ENCODE results near the gene CSGALNACT2.
"Not testable (repeated sequence)": the region's sequence is repeated elsewhere in the genome, so short reads cannot be mapped to it uniquely, and the experiment has no call there.

The CSGALNACT2 gene

DNA sequence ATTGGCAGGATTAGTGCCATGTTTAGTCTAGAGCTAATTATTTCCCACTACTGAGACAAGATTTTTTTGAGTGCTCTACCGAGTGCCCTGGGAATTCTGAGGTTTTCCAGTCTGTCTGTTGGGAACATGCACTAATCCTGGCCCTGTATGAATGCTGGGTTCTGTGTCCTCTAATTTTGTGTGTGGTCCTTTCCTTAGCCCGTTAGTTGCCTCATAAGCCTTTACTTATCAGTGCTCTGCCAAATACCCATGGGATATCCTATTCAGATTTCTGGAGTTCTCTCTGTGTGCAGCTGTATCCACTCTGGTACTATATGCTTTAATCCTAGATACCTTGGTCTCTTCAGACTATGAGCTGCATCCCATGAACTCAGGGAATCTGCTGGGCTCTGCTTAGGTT, 13.1 kb downstream of the CSGALNACT2 start:
- no peak for DNase-seq (ENCODE audit: low spot score)

DNA sequence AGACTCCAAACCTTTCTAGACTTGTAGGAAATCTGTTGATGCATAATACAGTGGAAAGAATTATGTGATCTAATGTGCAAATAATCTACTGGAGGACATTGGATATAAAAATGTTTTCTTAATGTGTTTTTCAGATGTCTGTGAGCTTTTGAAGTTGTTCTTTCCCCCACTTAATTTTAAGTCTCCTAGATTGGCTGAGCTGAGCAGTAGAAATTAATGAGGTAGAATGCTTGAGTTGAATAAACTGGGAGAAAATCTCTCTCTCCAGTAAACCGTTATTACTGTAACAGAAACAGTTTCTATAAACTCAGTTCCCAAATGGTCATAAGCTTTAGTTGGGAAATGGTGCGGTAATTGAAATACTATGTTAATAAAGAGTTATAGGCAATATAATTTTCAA, 15.7 kb downstream of the CSGALNACT2 start:
- no peak for DNase-seq (ENCODE audit: low spot score)

DNA sequence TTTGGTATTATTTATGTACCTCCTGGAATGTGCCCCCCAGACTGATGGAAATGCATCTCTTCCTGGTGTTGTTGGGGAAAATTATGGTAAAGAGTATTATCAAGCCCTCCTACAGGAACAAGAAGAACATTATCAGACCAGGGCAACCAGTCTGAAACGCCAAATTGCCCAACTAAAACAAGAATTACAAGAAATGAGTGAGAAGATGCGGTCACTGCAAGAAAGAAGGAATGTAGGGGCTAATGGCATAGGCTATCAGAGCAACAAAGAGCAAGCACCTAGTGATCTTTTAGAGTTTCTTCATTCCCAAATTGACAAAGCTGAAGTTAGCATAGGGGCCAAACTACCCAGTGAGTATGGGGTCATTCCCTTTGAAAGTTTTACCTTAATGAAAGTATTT, 17.0 kb downstream of the CSGALNACT2 start:
- no peak for DNase-seq (ENCODE audit: low spot score)

DNA sequence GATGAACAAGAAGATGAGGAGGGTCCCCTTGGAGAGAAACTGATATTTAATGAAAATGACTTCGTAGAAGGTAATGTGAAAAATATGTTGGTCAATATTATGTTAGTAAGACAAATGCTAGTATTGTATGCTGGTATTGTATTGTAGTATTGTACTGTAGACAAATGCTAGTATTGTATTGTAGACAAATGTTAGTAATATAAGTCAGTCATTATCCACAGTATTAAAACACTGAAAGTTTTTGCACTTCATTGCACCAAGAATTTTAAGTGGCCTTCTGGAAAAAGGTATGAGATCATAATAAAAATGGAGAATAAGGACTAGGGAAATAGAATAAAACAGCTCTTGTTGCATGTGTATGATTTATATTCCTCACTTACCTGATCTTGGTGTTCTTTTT, 17.5 kb downstream of the CSGALNACT2 start:
- DNase-seq (ENCODE audit: low spot score) = no peak

DNA sequence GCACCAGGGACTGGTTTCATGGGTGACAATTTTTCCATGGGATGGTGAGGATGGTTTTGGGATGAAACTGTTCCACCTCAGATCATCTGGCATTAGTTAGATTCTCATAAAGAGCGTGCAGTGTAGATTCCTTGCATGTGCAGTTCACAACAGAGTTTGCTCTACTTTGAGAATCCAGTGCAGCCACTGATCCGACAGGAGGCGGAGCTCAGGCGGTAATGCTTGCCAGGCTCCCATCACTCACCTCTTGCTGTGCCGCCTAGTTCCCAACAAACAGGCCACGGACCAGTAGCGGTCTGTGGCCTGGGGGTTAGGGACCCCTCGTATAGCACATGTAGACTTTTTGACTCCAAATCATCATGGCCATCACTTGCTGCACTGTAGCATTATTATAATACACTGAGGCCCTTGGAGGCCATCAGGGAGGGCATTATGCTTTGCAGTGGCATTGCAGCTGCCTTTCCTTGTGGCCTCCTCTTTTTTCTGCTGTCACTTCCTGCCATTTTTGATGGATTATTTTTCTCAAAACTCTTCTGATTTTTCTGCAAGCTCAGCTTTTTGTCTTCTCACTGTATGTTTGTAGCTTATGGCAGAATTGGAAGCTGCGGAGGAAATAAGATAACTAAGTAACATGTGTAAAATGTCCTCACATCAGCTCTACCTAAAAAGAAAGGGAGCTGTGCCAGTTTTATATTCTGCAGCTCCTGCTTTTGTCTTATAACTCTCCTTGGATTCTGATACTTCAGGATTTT, 18.5 kb downstream of the CSGALNACT2 start:
- DNase-seq (ENCODE audit: low spot score) = no peak

DNA sequence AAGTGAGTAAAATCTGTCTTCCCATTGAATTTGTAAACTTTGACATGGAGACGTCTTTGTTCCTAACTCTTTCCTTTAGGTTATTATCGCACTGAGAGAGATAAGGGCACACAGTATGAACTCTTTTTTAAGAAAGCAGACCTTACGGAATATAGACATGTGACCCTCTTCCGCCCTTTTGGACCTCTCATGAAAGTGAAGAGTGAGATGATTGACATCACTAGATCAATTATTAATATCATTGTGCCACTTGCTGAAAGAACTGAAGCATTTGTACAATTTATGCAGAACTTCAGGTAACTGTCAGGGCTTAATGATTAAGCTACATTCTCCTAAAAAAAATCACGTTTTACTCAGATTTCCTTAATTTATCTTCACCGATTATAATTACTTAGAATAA, 20.4 kb downstream of the CSGALNACT2 start:
- DNase-seq (ENCODE audit: low spot score) = no peak

DNA sequence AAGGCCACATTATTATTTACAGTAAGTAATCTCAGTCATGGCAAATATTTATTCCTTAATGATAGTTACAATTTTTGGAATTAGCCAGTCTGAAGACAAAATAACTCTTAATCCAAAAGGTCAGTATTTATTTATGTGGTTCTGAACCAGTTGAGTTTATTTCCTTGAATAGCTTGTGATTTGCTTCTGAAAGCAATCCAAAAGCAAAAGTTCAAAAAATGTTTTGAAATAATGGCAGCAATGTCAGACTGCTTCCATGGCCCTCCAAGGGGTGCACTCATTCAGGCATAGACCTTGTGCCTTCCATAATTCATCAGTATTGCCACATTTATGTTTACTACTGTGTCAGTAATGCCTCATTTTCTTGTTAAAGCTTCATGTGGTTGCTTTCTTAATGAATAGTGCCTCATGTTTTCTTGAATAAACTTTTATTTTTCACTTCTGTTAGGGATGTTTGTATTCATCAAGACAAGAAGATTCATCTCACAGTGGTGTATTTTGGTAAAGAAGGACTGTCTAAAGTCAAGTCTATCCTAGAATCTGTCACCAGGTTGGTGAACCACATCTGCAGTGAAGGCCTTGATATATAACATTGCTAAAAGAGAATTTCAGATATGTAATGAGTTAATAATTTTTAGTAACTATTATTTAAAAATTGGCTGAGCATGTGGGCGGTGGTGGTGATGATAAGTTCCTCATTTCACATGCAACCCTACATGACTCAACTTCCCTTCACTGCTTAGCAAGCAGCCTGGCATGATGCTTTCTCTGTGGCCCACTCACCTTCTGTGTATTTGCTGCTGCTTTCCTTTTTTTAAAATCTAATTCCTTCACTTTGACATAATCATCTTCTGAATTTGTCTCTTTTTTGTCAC, 22.0 kb downstream of the CSGALNACT2 start:
- no peak for DNase-seq (ENCODE audit: low spot score)

DNA sequence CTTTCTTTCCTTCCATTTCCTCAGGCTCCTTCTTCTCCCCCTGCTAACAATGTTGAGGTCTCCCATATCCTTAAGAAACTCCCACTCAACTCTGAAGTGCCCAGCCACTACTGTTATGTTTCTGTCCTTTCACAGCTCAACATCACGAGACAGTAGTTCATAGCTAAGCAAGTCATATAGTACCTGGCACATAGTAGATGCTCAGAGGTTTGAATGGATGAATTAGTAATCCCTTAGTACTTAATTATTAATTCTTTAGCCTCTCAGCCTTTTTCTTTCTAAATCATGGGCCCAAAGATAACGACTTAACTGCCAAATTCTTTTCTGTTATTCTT, 22.6 kb downstream of the CSGALNACT2 start:
- DNase-seq (ENCODE audit: low spot score) = no peak

DNA sequence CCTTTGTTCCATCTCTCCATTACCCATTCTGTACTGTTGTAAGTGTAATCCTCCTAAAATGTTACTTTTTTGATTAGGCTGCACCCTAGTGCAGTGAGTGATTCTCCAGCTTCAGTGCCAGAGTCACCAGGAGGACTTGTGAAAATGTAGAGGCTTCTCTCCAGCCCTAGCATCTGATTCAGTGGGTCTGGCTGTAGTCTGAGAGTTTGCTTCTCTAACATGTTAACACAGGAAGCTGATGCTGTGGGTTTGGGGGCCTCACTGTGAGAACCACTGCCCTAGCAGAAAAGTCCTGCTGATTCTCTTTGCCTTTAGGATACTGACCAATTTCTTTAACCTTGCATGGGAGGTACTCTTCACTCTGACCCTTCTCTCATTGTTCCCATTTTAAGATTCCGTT, 24.4 kb downstream of the CSGALNACT2 start:
- no peak for DNase-seq (ENCODE audit: low spot score)

DNA sequence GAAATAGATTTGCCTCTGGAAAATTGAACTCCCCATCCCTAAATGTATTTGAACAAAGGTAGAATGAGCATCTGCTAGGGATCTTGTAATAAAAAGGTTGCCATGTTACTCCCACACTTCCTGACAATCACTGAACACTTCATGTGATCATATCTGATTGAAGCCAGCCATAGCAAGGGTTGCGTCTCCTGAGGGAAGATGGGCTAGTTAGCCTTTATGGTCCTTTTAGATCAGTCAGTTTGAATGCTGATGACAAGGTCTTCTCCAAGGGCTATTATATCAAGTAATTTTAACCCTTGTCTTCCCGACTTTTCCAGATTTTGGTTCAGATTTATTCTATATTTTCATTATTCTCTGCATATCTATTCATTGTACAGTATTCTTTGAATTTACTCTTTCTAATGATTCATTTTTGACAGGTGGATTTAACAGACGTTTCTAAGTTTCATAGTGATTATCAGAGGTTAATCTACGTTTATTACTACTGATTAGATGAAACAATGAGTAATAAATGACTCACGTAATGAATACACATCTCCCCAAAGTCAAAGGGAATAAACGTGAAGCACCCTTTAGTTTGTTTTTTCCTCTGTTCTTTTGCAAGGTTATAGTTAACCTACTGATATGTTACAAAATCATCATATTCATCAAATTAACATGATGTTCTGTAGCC, 28.1 kb downstream of the CSGALNACT2 start:
- DNase-seq (ENCODE audit: low spot score) = no peak

DNA sequence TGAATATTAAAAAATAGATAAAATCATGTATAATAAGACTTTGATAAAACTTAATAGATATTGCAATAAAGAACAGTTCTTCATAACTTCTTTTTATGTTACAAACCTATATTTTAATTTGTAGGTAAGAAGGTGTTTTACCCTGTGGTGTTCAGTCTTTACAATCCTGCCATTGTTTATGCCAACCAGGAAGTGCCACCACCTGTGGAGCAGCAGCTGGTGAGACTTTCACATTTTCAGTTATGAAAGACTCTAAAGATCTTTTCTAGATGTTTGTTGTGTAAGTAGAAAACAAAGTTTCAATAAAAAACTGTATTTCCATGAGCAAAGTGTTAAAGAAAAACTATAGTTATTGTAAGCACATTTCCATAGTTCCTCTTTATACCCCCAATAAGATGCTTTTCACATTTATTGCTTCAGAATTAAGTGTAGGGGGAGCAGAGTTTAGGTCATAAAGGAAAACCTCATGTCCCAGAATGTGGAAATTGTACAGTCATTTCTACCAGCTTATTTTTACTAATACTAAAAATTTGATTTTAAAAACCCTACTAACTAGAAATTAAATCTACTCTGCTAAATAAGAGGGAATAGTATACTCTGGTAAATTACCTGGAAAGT, 28.7 kb downstream of the CSGALNACT2 start:
- DNase-seq (ENCODE audit: low spot score) = no peak

DNA sequence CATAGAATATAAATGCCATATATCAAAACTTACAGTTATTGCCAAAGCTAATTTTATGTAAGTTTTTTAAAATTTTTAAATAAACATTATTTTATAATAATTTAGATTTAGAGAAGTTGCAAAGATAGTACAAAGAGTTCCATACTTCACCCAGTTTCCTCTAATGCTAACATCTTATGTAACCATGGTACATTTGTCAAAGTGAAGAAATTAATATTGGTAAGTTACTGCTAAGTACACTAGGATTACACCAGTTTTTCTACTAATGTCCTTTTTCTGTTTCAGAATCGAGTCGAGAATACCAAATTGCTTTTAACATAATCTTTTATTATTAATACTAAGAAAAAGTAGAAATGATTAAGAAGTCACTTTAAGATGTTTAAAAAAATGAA, 29.2 kb downstream of the CSGALNACT2 start:
- DNase-seq (ENCODE audit: low spot score) = no peak

DNA sequence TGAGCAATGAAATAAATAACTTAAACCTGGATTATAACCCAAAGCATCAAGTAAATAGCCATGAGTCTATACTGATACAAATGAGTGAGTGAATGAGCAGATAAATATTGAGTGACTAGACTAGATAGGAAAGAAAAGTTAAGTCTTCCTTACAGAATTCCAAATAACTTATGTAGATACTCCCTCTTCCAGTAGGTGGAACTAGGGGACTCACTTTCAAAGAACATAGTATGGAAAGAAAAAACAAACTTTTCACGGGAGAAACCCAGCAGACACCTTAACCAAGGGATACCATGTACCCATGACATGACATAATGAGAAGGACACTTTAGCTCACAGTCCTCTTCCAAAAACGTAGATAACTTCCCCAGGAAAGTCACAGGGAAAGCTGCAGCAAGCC, 32.2 kb downstream of the CSGALNACT2 start:
- DNase-seq (ENCODE audit: low spot score) = no peak

DNA sequence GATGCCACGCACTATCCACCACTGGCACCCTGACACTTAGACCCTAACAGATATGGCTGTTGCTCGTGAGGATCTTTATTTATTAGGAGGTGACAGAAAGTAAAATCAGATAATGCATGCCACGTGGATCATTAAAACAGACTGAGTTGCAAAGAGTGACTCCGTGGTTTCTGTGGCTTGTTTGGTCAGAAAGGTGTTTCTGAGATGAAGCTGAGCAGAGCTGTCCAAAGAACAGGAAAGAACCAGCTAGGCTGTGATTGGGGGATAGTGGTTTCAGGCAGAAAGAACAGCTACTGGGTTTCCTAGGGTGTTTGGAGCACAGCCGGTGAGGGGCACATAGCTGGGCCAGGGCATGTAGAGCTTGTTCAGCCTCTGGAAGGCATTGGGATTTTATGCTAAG, 34.4 kb downstream of the CSGALNACT2 start:
- DNase-seq (ENCODE audit: low spot score) = no peak

DNA sequence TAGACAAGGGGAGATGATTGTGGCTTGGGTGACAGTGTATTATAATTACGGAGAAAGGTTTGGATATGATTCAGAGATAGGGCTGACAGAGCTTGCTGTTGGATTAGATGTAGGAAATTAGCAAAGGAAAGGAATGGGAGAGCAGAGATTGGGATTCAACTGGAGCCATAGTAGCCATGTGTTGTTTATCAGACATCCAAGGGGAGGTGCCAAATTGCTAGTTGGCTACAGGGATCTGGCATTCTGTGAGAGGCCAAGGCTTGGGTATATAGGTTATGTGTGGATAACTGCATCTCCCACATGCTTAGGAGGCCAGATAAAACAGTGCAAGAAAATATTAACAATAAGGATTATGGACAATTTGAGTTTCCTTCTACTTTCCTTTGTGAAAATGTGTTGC, 34.9 kb downstream of the CSGALNACT2 start:
- no peak for DNase-seq (ENCODE audit: low spot score)

DNA sequence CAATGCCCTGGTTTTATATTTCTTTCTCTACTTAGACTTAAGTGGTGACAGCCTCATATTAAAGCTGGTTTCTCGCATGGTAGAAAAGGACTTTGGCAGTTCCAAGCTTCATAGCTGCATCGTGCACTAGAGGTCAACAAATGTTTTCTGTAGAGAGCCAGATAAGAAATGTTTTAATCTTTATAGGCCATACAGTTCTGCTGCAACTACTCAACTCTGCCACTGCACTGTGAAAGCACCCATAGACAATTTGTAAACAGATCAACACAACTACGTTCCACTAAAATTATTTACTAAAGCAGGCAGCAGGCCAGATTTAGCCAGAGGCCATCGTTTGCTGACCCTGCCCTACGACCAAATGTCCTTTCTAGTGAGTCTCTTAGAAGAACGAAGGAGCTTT, 36.7 kb downstream of the CSGALNACT2 start:
- DNase-seq (ENCODE audit: low spot score) = no peak

DNA sequence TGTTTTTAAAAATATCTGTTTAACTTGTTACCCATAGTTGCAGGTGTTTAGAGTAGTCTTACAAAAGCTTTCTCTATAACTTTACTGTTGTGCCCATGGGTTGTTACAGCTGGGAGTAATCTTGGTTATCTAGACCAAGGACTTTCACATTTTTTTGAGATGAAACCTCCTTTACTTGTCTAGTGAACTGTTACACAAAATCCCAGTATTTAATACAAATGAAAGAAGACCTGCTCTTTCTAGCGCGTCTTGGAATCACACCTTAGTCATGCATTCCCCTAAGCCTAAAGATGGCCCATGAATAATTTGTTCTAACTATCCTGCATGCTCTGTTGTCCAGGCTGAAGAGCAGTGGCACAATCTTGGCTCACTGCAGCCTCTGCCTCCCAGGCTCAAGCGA, 38.0 kb downstream of the CSGALNACT2 start:
- DNase-seq (ENCODE audit: low spot score) = no peak

DNA sequence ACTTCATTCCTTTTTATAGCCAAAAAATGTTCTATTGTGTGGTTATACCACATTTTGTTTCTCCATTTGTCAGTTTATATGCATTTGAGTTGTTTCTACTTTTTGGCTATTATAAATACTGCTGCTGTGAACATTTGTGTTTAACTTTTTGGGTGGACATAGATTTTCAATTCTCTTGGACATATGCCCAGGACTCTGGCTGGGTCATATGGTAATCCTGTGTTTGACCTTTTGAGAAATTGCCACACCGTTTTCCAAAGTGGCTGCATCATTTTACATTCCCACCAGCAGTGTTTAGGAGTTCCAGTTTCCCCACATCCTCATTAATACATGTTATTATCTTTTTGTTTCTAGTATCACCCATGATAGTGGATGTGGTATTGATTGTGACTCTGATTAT, 39.4 kb downstream of the CSGALNACT2 start:
- DNase-seq (ENCODE audit: low spot score) = no peak

DNA sequence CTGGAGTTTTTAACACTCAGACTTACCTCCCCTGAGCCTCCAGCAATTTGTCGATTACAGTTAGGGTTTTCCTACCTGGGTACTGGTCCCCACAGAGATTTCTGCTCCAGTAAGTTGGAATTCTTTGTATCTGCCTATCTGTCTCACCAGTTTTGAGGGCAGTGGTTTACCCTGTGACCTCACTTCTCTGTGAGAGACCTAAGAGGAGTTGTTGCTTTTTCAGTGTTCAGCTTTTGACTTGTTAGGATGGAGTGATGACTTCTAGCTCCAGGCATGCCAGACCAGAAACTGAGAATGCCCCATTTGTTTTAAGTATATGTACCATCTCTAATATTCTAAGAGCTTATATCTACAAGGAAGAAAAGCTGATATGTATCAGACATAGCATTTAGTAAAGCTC, 42.9 kb downstream of the CSGALNACT2 start:
- no peak for DNase-seq (ENCODE audit: low spot score)

DNA sequence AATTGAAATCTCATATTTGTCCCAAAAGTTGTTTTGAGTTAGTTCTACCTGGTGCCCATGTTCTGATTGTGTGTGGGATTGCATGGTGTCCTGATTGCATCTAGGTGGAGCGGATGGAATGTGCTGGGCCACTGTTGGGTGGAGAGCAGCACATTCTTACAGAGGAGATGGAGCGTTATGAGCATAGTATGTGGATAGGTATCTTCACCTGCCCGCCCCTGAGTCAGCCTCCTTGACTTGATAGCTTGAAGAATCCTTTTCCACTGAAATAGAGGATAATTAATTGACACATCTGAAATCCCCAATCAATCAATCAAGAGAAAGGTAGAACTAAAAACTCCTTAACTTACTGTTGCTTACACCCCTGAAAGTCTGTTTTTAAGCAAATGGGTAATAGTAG, 45.5 kb downstream of the CSGALNACT2 start:
- DNase-seq (ENCODE audit: low spot score) = not testable (repeated sequence)

DNA sequence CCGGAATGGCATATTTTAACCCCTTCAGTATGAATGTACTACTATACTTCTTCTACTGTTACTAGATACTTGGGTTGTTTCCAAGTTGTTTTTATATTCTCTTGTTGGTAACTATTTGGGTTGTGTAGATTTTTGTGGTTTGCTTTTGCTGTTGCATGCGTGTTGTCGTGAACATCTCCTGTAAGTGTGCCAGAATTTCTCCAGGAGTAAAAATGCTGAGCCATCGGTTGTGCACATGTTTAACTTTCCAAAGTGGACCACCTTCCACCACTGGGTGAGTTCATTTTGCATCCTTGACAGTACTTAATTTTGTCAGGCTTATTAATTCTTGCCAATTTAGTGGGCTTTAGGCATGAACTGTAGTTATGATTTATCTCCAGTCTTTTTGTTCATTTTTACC, 47.9 kb downstream of the CSGALNACT2 start:
- no peak for DNase-seq (ENCODE audit: low spot score)

DNA sequence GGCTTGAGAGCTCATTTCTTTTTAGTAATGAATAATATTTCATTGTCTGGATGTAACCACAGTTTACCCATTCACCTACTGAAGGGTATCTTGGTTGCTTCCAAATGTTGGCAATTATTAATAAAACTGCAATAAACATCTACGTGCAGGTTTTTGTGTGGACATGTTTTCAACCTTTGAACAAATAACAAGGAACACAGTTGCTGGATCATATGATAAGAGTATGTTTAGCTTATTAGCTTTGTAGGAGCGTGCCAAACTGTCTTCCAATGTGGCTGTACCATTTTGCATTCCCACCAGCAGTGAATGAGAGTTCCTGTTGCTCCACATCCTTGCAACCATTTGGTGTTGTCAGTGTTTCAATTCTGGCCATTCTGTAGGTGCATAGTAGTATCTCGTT, 49.0 kb downstream of the CSGALNACT2 start:
- no peak for DNase-seq (ENCODE audit: low spot score)

DNA sequence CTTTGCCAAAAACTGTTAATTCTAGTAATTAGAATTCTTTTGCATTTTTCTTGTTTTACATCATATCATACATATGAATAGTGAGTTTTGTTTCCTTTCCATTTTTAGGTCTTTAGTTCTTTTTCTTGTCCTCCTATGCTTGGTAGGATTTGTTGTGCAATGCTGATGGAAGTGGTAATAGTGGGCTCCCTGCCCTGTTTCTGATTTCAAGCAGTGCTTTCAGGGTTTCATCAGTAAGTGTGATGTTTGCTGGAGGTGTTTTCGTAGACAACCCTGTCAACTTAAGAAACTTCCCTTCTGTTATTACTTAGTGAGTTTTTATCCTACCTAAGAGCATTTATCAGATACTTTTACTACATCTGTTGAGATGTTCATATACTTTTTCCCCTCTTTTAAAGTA, 50.5 kb downstream of the CSGALNACT2 start:
- no peak for DNase-seq (ENCODE audit: low spot score)
